ENCODE measurements around the gene POR.
A peak's percentile ranks its signal among the peaks of the same experiment; 100 is the strongest.
"Not testable (repeated sequence)": the region's sequence is repeated elsewhere in the genome, so short reads cannot be mapped to it uniquely, and the experiment has no call there.

POR gene

DNA sequence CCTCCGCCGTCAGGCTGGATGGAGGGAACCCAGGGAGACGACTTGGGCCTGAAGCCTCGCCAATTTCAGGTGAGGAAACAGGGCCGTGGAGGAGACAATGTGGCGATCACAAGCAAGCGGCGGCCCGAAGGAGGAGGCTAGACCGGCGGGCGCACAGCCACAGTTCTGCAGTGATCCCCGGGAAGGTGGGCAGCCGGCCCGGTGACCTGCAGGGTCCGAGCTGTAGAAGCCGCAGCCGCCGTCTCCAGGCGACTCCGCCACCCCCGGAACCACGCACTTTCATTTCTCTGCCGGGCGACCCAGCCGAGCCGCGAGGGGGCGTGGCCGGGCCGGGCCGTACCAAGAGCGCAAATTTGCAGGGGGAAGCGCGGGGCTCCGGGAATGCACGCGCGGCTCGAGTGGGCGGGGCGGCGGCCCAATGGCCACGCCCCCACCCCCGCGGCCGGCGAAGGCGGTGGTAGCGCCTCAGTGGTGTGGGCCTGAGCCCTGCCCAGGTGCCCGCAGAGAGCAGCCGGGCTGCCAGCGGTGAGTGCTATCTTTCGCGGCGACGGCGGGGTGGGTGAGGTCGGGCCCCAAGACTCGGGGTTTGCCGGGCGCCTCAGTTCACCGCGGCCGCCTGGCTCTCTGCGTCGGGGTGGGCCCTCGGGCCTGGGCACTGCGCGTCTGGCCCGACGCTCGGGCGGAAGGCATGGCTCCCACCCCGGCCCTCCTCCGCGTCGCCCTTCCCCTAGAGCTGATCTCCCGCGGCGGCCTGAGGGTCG lies at the start of gene POR:
POR (plus strand) TSS at position 501 of the 761 bp plus-strand sequence. CDS start 38,847 bp downstream, outside the sequence.
- DNase-seq: peak; percentile 51 to 99 (median 94)

DNA sequence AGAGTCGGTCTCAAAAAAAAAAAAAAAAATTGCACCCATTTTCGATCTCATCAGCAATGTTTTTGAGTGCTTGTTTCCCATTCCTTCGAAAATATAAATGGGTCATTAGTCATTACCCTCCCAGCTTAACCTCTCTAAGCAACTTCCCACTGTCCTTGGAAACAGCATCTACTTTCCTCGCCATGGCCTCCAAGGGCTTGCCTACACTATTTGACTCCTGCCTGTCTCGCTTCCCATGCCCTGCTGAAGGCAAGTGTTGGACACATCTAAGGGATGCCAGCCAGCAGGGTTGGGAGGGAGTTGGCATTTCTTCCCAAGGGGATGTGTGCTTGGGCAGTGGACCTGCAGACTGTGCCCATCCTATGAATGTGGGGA lies 48.9 kb upstream of the POR start:
- DNase-seq: peak in 5 of 14 donors; percentile 38 to 59 (median 45)

DNA sequence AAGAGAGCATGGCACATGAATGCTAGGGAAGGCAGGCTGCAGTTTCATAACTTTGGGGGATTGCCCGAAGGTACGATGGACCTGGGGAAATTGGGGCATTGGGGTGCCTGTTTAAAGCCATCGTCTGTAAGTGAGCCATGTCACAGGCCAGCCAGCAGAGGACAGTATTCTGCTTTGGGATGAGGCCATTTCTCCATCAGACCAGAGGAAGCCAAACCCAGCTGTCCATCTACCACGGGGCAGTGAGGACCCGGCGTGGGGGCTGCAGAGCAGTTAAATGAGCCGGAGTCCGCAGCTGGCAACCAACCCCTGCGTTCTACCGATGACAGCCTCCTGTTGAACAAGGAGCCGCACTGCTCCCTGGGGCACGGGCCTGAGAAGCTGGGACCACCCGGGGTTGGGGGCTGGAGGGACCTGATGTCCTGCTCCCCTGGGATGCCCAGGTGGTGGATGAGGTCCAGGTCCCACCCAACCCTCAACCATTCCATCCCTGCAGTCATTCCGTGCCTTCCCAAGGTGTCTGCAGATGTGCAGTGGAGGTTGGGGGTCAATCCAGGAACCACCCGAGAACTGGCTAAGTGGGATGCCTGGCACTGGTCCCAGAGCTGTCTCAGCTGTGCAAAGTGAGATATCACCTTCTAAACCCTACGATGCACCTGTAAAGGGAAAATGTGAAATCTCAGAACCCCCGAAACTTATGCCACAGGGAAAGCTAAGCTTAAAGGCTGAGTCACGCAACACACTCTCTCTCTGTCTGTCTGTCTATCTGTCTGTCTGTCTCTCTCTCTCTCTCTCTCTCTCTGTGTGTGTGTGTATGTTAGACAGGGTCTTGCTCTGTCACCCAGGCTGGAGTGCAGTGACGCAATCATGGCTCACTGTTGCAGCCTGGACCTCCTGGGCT lies 48.2 kb upstream of the POR start:
- peak in 11 of 14 donors; percentile 1 to 59 (median 38) for DNase-seq

DNA sequence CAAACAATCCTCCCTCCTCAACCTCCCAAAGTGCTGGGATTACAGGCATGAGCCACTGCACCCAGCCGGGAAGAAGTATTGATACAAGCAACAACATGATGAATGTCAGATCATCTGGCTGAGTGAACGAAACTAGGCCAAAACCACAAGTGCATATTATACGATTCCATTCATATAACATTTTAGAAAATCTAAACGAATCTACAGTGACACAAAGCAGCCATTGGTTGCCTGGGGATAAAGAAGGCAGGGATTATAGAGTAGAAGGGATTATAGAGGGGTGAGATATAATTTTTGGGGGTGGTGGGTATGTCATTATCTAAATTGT lies 47.6 kb upstream of the POR start:
- DNase-seq: no peak

DNA sequence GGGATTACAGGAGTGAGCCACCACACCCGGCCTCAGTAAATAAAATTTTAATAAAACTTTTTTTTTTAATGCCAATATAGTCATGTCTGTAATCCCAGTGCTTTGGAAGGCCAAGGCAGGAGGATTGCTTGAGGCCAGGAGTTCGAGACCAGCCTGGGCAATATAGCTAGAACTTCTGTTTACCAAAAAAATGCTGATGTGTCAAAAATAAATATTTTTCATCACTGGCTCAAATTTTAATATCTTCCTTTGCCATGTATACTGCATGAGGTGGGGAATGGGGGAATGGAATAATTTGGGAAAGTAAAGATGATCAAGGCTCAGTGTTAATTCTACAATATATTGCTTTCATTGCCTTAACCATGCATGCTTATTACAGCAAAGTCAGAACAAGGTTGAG lies 46.8 kb upstream of the POR start:
- DNase-seq: no peak

DNA sequence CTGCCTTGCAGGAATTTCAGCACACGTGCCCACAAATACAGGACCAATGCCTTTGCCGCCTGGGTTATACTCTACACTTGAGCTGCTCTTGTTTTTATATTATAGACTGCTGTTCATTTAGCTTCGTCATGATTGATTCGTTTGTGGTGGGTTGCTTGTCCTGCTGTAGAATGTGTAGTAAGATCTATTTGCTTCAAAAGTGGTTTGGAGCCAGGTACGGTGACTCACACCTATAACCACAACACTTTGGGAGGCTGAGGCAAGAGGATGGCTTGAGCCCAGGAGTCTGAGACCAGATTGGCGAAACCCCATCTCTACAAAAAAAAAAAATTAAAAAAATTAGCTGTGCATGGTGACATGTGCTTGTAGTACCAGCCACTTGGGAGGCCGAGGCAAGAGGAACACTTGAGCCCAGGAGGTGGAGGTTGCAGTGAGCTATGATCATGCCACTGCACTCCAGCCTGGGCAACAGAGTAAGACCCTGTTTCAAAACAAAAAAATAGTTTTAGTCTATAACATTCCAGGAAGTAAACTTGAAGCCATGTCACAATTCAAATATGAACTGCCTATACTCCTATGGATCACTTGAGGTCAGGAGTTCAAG lies 45.1 kb upstream of the POR start:
- no peak for DNase-seq

DNA sequence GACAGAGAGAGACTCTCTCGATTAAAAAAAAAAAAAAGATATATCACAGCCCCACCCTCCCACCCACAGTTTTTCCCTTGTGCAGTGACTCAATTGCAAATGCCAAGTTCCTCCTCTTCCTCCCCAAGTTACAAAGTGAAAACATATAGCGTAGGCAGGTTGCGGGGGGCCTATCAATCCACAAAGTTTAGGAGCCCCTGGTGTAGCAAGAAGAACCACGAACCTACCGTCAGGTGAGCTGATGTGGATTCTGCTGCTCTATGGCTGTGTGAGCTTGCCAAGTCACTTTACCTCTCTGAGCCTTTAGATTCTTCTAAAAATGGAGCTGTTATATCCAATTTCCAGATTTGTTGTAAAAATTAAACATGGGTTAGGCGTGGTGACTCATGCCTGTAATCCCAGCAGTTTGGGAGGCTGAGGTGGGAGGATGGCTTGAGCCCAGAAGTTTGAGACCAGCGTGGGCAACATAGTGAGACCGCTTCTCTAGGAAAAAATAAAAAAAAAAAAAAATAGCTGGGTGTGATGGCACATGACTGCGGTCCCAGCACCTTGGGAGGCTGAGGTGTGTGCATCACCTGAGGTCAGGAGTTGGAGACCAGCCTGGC lies 44.3 kb upstream of the POR start:
- DNase-seq: no peak

DNA sequence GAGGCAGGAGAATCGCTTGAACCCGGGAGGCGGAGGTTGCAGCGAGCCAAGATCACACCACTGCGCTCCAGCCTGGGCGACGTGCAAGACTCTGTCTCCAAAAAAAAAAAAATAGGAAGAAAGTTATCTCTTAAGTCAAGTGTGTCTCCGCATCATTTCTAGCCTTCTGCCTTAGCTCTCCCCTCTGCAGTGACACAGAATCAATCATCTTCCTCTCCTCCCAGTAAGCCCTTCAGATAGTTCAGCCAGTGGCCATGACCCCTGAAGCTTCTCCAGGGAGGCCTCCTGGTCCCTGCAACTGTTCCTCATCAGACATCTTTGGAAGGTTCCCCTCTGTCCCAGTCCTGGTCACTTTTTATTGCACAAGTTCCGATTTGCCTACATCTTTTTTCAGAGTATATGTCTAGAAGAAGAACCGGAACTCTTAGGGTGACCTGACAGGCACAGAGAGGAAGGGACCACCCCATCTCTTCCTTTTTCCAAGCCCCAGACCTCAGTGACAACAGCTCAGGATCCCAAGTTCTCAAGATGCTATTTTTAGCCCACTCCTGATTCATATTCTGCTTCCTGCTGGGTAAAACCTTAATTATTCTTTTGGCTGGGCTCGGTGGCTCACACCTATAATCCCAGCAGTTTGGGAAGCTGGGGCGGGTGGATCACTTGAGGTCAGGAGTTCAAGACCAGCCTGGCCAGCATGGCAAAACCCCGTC lies 42.7 kb upstream of the POR start:
- DNase-seq: no peak

DNA sequence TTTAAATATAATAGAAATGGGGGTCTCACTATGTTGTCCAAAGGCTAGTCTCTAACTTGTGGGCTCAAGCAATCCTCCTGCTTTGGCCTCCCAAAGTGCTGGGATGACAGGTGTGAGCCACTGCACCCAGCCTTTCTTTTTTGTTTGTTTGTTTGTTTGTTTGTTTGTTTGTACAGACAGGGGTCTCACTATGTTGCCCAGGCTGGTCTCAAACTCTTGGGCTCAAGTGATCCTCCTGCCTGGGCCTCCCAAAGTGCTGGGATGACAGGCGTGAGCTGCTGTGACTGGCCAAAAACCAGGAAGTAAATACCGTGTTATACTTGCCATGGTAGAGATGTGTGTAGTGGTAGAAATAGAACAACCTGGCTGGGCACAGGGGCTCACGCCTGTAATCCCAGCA lies 40.8 kb upstream of the POR start:
- not testable (repeated sequence) for DNase-seq

DNA sequence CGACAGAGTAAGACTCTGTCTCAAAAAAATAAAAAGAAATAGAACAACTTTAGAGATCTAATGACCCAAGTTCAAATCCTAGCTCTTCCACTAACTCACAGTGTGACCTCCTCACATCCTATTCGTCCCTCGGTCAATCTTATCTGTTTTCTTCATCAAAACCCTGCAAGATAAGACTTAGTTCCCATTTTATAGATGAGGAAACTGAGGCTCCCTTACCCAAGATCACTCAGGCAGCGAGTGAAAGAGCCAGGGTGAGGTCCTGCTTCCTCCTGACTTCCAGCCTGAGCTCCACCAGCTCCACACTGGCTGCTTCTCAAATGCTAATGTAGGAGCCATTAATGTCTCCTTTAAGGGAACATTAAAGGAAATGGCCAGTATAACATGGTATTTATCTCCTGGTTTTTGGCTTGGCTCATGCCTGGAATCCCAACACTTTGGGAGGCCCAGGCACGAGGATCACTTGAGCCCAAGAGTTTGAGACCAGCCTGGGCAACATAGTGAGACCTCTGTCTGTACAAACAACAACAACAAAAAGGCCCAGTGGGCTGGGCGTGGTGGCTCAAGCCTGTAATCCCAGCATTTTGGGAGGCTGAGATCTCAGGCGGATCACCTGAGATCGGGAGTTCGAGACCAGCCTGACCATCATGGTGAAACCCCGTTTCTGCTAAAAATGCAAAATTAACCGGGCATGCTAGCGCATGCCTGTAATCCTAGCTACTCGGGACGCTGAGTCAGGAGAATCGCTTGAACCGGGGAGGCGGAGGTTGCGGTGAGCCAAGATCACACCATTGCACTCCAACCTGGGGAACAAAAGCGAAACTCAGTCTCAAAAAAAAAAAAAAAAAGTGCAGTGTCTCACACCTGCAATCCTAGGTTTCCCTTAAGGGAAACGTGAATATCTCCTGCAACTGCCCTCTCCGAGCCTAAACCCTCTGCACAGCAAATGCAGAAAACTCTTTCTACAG lies 39.6 kb upstream of the POR start:
- DNase-seq: no peak

DNA sequence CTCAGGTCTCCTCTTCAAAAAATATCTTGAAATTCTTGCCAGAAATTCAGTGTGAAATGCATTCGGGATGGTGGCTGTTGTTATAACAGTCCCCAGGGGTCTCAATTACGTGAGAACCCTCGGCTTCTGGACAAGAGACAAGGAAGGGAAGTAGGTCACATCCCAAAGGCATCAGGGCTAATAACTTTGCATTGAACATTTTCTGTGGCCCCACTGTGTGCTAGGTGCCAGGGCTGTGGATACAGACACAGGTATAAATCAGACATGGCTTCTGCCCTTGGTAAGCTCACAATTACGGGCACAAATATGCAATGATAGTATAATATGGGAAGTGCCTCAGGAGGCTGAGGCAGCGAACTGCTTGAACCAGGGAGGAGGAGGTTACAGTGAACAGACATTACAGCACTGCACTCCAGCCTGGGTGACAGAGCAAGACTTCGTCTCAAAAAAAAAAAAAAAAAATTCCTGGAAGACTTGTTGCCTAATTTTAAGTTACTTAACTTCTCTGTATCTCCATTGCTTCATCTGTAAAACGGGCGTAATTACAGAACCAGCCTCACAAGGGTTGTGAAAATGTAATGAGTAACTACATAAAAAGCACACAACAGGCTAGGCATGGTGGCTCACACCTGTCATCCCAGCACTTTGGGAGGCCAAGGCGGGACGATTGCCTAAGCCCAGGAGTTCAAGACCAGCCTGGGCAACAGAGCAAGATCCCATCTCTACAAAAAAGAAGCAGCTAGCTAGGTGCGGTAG lies 38.7 kb upstream of the POR start:
- no peak for DNase-seq

DNA sequence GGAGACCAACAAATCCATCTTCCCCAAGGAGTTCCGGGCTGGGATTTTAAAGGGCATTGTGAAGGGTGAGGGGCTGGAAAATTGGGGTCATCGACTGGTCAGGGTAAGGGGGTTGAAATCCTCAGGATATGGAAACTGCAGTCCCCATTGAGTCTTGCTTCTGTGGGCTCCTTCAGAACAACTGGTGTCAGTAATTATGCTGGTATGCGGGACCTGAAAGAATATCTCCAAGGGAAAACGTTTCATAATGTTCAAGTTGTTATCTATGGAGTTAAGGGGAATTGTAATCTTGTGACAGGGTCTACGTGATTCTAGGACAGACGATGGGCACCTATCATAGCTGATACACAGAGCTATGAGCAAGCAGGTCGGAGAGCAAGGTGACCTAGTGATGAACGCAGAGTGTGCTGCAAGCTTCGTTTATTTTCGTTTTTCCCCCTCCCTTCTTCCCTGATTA lies 36.6 kb upstream of the POR start:
- peak in 1 of 14 donors; percentile 36 for DNase-seq

DNA sequence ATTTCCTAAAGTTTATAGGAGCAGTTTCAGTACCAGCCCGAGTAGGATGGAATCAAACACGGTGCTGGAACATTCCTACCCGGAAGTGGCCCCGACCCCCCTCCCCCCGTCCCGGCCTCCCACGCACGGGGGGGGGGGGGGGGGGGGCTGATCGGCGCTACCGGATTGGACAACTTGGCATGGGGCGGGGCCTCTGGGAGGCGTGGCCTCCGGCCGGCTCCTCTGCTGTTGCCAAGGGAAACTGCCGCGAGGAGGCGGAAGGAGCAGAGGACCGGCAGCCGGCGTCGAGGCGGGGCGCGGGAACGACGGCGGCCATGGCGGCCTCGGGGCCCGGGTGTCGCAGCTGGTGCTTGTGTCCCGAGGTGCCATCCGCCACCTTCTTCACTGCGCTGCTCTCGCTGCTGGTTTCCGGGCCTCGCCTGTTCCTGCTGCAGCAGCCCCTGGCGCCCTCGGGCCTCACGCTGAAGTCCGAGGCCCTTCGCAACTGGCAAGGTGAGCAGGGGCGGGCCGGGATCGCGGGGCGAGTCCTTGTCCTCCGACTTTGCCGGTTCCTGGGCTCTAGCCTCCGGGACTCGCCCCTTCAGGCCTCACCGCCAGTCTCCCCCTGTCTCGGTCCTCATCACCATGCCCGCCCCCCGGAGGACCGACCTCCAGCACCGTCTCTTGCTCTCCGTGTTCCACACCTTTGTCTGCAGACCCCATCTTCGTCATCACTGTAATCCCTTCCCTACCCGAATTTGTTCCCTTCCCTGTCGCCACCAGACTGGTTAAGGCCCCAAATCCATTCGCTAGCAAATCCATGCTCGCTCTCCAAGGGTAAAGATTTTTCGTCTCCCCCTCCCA lies 36.0 kb upstream of the POR start, which contains the start of gene RHBDD2:
RHBDD2 (plus strand) TSS at position 266 of the 843 bp plus-strand sequence; CDS start at position 315, 49 bp downstream.
- DNase-seq: peak; percentile 72 to 96 (median 93)

DNA sequence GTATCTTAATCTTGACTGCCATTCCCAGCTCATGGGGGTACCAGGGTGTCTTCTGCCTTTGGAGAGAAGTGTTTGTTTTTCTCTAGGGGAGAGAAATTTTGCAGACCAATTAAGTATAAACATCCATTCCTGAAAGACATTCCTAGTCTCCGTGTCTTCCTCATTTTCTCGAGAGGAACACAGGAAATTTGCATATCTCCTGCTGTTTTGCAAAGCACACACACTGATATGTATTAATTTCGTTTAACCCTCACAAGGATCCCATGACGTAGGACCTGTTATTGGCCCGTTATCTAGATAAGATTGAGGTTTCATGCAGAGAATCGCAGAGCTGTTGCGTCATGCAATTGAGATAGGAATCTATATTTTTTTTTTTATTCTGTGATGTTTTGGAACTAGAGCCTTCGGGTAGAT lies 35.2 kb upstream of the POR start:
- DNase-seq: no peak

DNA sequence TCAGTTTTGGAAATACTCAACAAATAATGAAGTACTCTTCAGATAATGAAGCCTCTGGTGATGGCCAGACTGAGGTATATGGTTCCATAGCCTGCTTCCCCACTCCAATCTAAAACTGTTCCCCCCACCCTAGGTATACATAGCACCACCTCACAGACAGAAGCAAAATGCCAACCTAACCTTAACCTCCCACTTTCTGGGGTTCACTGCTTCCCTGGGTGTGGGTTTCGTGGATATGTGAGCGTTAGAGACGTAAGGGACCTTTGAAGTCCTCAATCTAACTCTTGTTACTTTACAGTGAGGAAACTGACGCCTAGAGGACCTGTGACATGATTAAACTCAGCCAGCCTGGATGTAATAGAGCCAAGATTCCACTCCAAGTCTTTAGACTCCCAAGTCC lies 34.7 kb upstream of the POR start:
- no peak for DNase-seq

DNA sequence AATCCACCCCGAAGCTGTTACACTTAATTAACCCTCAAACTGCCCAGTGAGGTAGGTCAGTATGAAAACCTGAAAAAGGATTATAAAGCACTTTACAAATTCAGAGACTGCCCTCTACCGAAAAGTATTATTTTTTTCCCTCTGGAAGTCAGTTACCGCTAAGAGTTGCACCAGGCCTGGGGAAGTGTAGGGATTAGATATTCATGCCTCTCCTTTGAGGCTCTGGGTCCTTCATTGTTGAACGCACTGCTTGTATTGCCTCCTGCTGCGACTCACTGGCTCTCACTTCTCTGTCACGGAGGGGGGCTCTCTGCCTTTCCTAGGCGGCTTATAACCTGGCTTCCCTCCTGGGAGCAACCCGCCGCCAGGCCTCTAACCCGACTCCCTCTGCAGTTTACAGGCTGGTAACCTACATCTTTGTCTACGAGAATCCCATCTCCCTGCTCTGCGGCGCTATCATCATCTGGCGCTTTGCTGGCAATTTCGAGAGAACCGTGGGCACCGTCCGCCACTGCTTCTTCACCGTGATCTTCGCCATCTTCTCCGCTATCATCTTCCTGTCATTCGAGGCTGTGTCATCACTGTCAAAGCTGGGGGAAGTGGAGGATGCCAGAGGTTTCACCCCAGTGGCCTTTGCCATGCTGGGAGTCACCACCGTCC lies 33.4 kb upstream of the POR start:
- DNase-seq: no peak

DNA sequence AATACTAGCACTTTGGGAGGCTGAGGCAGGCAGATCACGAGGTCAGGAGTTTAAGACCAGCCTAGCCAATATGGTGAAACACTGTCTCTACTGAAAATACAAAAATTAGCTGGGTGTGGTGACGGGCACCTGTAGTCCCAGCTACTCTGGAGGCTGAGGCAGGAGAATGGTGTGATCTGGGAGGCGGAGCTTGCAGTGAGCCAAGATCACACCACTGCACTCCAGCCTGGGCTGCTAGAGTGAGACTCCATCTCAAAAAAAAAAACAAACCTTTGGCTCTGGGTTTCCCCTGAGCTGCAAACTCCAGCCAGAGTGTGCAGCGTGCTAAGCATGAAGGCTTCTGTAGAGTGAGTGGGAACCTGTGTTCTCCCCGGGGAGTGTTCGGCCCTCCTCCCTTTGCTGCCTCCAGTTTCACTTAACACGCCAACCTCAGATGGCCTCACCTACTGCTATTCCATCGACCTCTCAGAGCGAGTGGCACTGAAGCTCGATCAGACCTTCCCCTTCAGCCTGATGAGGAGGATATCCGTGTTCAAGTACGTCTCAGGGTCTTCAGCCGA lies 31.6 kb upstream of the POR start:
- not testable (repeated sequence) for DNase-seq

DNA sequence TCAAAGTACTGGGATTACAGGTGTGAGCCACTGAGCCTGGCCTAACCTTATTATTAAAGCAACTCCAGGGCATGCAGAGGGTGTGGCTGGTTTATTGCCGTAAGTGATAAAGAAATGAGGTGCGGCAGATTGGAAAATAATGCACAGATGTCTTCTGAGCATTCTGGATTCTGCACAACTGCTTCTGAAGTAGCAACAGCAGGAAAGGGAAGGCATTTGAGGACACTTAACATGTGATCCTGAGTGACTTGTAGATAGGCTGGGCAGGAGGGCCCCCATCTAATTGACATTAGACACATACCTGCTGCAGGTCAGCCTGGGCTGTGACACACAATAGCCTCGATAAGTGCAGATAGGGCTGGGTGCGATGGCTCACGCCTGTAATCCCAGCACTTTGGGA lies 30.5 kb upstream of the POR start:
- DNase-seq: no peak

Data from C1 segment of cervical spinal cord (tissue), 14 donors.